ENCODE data around the gene ARL13A.
A peak's percentile ranks its signal among the peaks of the same experiment; 100 is the strongest.

Gene ARL13A

GRCh38 chrX:100969408-100969807 lies at the start of gene ARL13A:
ARL13A (plus strand) TSS chrX:100969708; CDS start chrX:100973690, 3,982 bp downstream.
- DNase-seq, result no peak

GRCh38 chrX:100924375-100924774 lies 45.1 kb upstream of the ARL13A start:
- no peak for DNase-seq

- DNase-seq, result peak; percentile 2
Observed at GRCh38 chrX:100926453-100926852, 43.1 kb upstream of the ARL13A start.

- peak; percentile 83 for DNase-seq
Observed at GRCh38 chrX:100928660-100929613, 40.6 kb upstream of the ARL13A start, which contains the start of gene XKRX. XKRX (minus strand) TSS chrX:100928917; CDS start chrX:100928304, 613 bp downstream.

GRCh38 chrX:100931218-100931924 lies 38.1 kb upstream of the ARL13A start:
- no peak for DNase-seq

GRCh38 chrX:100931925-100932285 lies 37.6 kb upstream of the ARL13A start:
- no peak for DNase-seq

- no peak for DNase-seq
Observed at GRCh38 chrX:100935767-100936166, 33.7 kb upstream of the ARL13A start.

- no peak for DNase-seq
Observed at GRCh38 chrX:100939333-100939732, 30.2 kb upstream of the ARL13A start.

GRCh38 chrX:100944601-100945000 lies 24.9 kb upstream of the ARL13A start:
- DNase-seq, result no peak

- DNase-seq, result no peak
Observed at GRCh38 chrX:100946299-100946927, 23.1 kb upstream of the ARL13A start.

- no peak for DNase-seq
Observed at GRCh38 chrX:100948557-100948956, 21.0 kb upstream of the ARL13A start.

- no peak for DNase-seq
Observed at GRCh38 chrX:100962811-100963210, 6.7 kb upstream of the ARL13A start.

- no peak for DNase-seq
Observed at GRCh38 chrX:100964362-100964761, 5.1 kb upstream of the ARL13A start.

- DNase-seq, result no peak
Observed at GRCh38 chrX:100969936-100970335, 428 bp downstream of the ARL13A start.

GRCh38 chrX:100973411-100973810 lies 3.9 kb downstream of the ARL13A start:
- DNase-seq, result no peak

GRCh38 chrX:100975212-100975611 lies 5.7 kb downstream of the ARL13A start:
- no peak for DNase-seq

- no peak for DNase-seq
Observed at GRCh38 chrX:100976211-100976610, 6.7 kb downstream of the ARL13A start.

GRCh38 chrX:100979881-100980607 lies 10.5 kb downstream of the ARL13A start:
- DNase-seq, result peak; percentile 69

- peak; percentile 69 for DNase-seq
Observed at GRCh38 chrX:100980608-100981497, 11.3 kb downstream of the ARL13A start.

- peak; percentile 31 for DNase-seq
Observed at GRCh38 chrX:100981498-100981845, 12.0 kb downstream of the ARL13A start.

GRCh38 chrX:100984818-100985217 lies 15.3 kb downstream of the ARL13A start:
- no peak for DNase-seq

GRCh38 chrX:100990139-100990538 lies 20.6 kb downstream of the ARL13A start:
- DNase-seq, result no peak

Measured in DMS53 (cell line).